ENCODE results near the gene LSG1. TPM values are rescaled to one million over a fixed set of nuclear protein-coding genes. Genes with fewer than 3 reads are reported as not detected.

Gene LSG1
- total and polyA plus RNA-seq, 2 experiments from 2014 or later, result 49.2 to 57.1 TPM

DNA sequence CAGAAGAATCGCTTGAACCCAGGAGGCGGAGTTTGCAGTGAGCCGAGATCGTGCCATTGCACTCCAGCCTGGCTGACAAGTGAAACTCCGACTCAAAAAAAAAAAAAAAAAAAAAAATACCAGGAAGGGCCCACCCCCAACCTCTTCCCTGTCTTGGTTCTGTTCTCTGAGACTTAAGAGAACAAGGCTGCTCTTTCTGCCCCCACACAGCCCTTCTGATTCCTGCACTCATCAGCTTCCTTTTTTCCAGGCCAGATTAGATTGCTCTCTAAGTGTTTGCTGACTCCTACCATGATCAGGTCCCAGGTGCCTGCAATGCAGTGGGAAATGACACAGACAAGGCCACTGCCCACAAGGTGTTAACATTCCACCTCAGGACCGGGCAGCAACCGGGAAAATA lies 51.8 kb downstream of the LSG1 start:
- Mint-ChIP-seq H3K4me1 (peaks cover 6% of the 10 kb centered on the region; the same call in 2 of the 3 replicates), H3K9me3 (no peaks in the 10 kb centered on the region; the same call in 2 of the 3 replicates), H3K27me3 (ENCODE audit: insufficient read depth, low read depth, poor library complexity) (no peaks in the 10 kb centered on the region), H3K36me3 (ENCODE audit: low read depth) (peaks cover 10% of the 10 kb centered on the region), H3K27ac (peak overlapping the region; percentile 70; the same call in 1 of the 2 replicates), H3K4me3 (no peak overlapping the region)
- no peak overlapping the region for H2AFZ ChIP-seq
- no peaks in the 10 kb centered on the region for H3K36me3 ChIP-seq (ENCODE audit: insufficient read depth)
- no peaks in the 10 kb centered on the region for H3K27me3 ChIP-seq (ENCODE audit: insufficient read depth)
- no peak for DNase-seq (ENCODE audit: low spot score)
- H3K4me1 ChIP-seq (ENCODE audit: insufficient read depth), result no peaks in the 10 kb centered on the region
- H3F3A ChIP-seq (replicated peaks; ENCODE audit: low read depth), result no peaks in the 10 kb centered on the region
- no peak for ATAC-seq
- no peaks in the 10 kb centered on the region; the same call in 1 of the 2 replicates for H4K20me1 ChIP-seq (replicated peaks; ENCODE audit: insufficient read depth)
- no peak overlapping the region for H3K4me2 ChIP-seq
- no peak overlapping the region for H3K27ac ChIP-seq (ENCODE audit: low read depth)
- TF ChIP-seq ZNF331 (CRISPR knock-in tag; IDR thresholded peaks at IDR 0.05; ENCODE audit: low read depth) (no peak), NANOG (IDR thresholded peaks at IDR 0.05; ENCODE audit: borderline replicate concordance) (no peak), EZH2 (IDR thresholded peaks at IDR 0.05; ENCODE audit: low read depth, unreplicated experiment) (no peak), STAT1 (IDR thresholded peaks at IDR 0.05; ENCODE audit: unreplicated experiment) (no peak), POLR2AphosphoS5 (IDR thresholded peaks at IDR 0.05; ENCODE audit: low read depth) (no peak), CREB1 (CRISPR knock-in tag; IDR thresholded peaks at IDR 0.05; ENCODE audit: low read depth) (no peak), ETS1 (IDR thresholded peaks at IDR 0.05) (no peak), JUNB (IDR thresholded peaks at IDR 0.05; ENCODE audit: unreplicated experiment) (no peak), ZNF114 (CRISPR knock-in tag; IDR thresholded peaks at IDR 0.05) (no peak), EZH2phosphoT487 (IDR thresholded peaks at IDR 0.05; ENCODE audit: unreplicated experiment) (no peak)
- TF ChIP-seq, protein P1, sequence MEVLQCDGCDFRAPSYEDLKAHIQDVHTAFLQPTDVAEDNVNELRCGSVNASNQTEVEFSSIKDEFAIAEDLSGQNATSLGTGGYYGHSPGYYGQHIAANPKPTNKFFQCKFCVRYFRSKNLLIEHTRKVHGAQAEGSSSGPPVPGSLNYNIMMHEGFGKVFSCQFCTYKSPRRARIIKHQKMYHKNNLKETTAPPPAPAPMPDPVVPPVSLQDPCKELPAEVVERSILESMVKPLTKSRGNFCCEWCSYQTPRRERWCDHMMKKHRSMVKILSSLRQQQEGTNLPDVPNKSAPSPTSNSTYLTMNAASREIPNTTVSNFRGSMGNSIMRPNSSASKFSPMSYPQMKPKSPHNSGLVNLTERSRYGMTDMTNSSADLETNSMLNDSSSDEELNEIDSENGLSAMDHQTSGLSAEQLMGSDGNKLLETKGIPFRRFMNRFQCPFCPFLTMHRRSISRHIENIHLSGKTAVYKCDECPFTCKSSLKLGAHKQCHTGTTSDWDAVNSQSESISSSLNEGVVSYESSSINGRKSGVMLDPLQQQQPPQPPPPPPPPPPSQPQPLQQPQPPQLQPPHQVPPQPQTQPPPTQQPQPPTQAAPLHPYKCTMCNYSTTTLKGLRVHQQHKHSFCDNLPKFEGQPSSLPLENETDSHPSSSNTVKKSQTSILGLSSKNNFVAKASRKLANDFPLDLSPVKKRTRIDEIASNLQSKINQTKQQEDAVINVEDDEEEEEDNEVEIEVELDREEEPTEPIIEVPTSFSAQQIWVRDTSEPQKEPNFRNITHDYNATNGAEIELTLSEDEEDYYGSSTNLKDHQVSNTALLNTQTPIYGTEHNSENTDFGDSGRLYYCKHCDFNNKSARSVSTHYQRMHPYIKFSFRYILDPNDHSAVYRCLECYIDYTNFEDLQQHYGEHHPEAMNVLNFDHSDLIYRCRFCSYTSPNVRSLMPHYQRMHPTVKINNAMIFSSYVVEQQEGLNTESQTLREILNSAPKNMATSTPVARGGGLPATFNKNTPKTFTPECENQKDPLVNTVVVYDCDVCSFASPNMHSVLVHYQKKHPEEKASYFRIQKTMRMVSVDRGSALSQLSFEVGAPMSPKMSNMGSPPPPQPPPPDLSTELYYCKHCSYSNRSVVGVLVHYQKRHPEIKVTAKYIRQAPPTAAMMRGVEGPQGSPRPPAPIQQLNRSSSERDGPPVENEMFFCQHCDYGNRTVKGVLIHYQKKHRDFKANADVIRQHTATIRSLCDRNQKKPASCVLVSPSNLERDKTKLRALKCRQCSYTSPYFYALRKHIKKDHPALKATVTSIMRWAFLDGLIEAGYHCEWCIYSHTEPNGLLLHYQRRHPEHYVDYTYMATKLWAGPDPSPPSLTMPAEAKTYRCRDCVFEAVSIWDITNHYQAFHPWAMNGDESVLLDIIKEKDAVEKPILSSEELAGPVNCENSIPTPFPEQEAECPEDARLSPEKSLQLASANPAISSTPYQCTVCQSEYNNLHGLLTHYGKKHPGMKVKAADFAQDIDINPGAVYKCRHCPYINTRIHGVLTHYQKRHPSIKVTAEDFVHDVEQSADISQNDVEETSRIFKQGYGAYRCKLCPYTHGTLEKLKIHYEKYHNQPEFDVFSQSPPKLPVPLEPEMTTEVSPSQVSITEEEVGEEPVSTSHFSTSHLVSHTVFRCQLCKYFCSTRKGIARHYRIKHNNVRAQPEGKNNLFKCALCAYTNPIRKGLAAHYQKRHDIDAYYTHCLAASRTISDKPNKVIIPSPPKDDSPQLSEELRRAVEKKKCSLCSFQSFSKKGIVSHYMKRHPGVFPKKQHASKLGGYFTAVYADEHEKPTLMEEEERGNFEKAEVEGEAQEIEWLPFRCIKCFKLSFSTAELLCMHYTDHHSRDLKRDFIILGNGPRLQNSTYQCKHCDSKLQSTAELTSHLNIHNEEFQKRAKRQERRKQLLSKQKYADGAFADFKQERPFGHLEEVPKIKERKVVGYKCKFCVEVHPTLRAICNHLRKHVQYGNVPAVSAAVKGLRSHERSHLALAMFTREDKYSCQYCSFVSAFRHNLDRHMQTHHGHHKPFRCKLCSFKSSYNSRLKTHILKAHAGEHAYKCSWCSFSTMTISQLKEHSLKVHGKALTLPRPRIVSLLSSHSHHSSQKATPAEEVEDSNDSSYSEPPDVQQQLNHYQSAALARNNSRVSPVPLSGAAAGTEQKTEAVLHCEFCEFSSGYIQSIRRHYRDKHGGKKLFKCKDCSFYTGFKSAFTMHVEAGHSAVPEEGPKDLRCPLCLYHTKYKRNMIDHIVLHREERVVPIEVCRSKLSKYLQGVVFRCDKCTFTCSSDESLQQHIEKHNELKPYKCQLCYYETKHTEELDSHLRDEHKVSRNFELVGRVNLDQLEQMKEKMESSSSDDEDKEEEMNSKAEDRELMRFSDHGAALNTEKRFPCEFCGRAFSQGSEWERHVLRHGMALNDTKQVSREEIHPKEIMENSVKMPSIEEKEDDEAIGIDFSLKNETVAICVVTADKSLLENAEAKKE (CRISPR knock-in tag; IDR thresholded peaks at IDR 0.05), result no peak
- TF ChIP-seq, protein P2, sequence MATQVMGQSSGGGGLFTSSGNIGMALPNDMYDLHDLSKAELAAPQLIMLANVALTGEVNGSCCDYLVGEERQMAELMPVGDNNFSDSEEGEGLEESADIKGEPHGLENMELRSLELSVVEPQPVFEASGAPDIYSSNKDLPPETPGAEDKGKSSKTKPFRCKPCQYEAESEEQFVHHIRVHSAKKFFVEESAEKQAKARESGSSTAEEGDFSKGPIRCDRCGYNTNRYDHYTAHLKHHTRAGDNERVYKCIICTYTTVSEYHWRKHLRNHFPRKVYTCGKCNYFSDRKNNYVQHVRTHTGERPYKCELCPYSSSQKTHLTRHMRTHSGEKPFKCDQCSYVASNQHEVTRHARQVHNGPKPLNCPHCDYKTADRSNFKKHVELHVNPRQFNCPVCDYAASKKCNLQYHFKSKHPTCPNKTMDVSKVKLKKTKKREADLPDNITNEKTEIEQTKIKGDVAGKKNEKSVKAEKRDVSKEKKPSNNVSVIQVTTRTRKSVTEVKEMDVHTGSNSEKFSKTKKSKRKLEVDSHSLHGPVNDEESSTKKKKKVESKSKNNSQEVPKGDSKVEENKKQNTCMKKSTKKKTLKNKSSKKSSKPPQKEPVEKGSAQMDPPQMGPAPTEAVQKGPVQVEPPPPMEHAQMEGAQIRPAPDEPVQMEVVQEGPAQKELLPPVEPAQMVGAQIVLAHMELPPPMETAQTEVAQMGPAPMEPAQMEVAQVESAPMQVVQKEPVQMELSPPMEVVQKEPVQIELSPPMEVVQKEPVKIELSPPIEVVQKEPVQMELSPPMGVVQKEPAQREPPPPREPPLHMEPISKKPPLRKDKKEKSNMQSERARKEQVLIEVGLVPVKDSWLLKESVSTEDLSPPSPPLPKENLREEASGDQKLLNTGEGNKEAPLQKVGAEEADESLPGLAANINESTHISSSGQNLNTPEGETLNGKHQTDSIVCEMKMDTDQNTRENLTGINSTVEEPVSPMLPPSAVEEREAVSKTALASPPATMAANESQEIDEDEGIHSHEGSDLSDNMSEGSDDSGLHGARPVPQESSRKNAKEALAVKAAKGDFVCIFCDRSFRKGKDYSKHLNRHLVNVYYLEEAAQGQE (IDR thresholded peaks at IDR 0.05; ENCODE audit: unreplicated experiment), result no peak
- TF ChIP-seq, protein P3, sequence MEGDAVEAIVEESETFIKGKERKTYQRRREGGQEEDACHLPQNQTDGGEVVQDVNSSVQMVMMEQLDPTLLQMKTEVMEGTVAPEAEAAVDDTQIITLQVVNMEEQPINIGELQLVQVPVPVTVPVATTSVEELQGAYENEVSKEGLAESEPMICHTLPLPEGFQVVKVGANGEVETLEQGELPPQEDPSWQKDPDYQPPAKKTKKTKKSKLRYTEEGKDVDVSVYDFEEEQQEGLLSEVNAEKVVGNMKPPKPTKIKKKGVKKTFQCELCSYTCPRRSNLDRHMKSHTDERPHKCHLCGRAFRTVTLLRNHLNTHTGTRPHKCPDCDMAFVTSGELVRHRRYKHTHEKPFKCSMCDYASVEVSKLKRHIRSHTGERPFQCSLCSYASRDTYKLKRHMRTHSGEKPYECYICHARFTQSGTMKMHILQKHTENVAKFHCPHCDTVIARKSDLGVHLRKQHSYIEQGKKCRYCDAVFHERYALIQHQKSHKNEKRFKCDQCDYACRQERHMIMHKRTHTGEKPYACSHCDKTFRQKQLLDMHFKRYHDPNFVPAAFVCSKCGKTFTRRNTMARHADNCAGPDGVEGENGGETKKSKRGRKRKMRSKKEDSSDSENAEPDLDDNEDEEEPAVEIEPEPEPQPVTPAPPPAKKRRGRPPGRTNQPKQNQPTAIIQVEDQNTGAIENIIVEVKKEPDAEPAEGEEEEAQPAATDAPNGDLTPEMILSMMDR (conservative IDR thresholded peaks at IDR 0.05; ENCODE audit: low read depth in 2 of 2), result no peak
- no peaks in the 10 kb centered on the region for H3K79me2 ChIP-seq (replicated peaks; ENCODE audit: insufficient read depth)
- no peak overlapping the region for H3K4me3 ChIP-seq
- H3K9me2 ChIP-seq (ENCODE audit: insufficient read depth), result no peaks in the 10 kb centered on the region
